HepG2 (cell line): ENCODE measurements around the gene NAP1L4. TPM values are rescaled to one million over a fixed set of nuclear protein-coding genes. Genes with fewer than 3 reads are reported as not detected.
A peak's percentile ranks its signal among the peaks of the same experiment; 100 is the strongest.

Source experiments
- ASH2L ChIP-seq: fragments of 300-600, 200-600 bp; sonication (generic); IDR thresholded peaks from 2 replicates; pipeline ENCODE4 v1.7.0; 2017; ENCODE audit warnings: low read depth, mild to moderate bottlenecking, moderate library complexity, mixed read lengths, low read length; ENCODE audit not compliant: insufficient read length
- BRD4 ChIP-seq: sonication (generic); formaldehyde crosslinking; IDR thresholded peaks from 2 replicates; pipeline ENCODE4 v1.4.0; 2020; ENCODE audit warnings: missing genetic modification reagents
- CENPX ChIP-seq: sonication (generic); formaldehyde crosslinking; IDR thresholded peaks from 2 replicates; pipeline ENCODE4 v1.9.0; 2021; ENCODE audit warnings: mild to moderate bottlenecking, missing genetic modification reagents, moderate library complexity
- GLI4 ChIP-seq: sonication (generic); formaldehyde crosslinking; IDR thresholded peaks from 2 replicates; pipeline ENCODE4 v1.5.1; 2020; ENCODE audit warnings: missing genetic modification reagents, mild to moderate bottlenecking, moderate library complexity, borderline replicate concordance
- HNF1B ChIP-seq: sonication (generic); formaldehyde crosslinking; IDR thresholded peaks from 2 replicates; pipeline ENCODE4 v1.5.1; 2020; ENCODE audit warnings: mild to moderate bottlenecking, moderate library complexity, missing genetic modification reagents
- JUNB ChIP-seq: sonication (generic); formaldehyde crosslinking; IDR thresholded peaks from 2 replicates; pipeline ENCODE4 v1.8.0; 2022; ENCODE audit warnings: missing genetic modification reagents, mild to moderate bottlenecking, borderline replicate concordance
- KDM5B ChIP-seq: sonication (generic); formaldehyde crosslinking; IDR thresholded peaks from 2 replicates; pipeline ENCODE4 v1.4.0; 2020; ENCODE audit warnings: missing genetic modification reagents, mild to moderate bottlenecking, borderline replicate concordance
- MATR3 ChIP-seq: sonication (generic); formaldehyde crosslinking; IDR thresholded peaks from 2 replicates; pipeline ENCODE4 v1.4.0; 2020; ENCODE audit warnings: missing genetic modification reagents
- PAX8 ChIP-seq: sonication (generic); formaldehyde crosslinking; IDR thresholded peaks from 2 replicates; pipeline ENCODE4 v1.8.0; 2022; ENCODE audit warnings: mild to moderate bottlenecking, missing genetic modification reagents, borderline replicate concordance
- SRSF1 ChIP-seq: fragments of 200-400 bp; formaldehyde crosslinking; optimal IDR thresholded peaks from 2 replicates; pipeline ENCODE3; 2017; ENCODE audit warnings: mild to moderate bottlenecking, low read depth, low read length, moderate library complexity
- THAP7 ChIP-seq: sonication (generic); formaldehyde crosslinking; IDR thresholded peaks from 2 replicates; pipeline ENCODE4 v1.8.1; 2023; ENCODE audit warnings: mild to moderate bottlenecking, missing genetic modification reagents
- ZBED4 ChIP-seq: sonication (generic); formaldehyde crosslinking; IDR thresholded peaks from 2 replicates; pipeline ENCODE4 v1.4.0; 2020; ENCODE audit warnings: missing genetic modification reagents, borderline replicate concordance
- ZNF468 ChIP-seq: sonication (generic); formaldehyde crosslinking; IDR thresholded peaks from 2 replicates; pipeline ENCODE4 v1.8.0; 2022; ENCODE audit warnings: mild to moderate bottlenecking, moderate library complexity, missing genetic modification reagents
- ZNF776 ChIP-seq: sonication (generic); formaldehyde crosslinking; IDR thresholded peaks from 2 replicates; pipeline ENCODE4 v1.4.0; 2020; ENCODE audit warnings: mild to moderate bottlenecking, missing genetic modification reagents
- polyA plus RNA-seq, 8 experiments: library from polyadenylated mRNA; depleted of rRNA in 3 of 8; stranded (reverse) in 7 of 8; unstranded in 1 of 8; fragments of >200 nt; fragmentation: Illumina TruSeq in 4 of 8; extraction: Trizol in 4 of 8; gene quantifications; 2 replicates each; pipeline versions ENCODE4 v1.2.1 to v1.2.3, GENCODE V29; 2011 to 2016; ENCODE audit warnings: low read depth in 4 of 8, missing spikeins in 1 of 8, mixed read lengths in 1 of 8; ENCODE audit not compliant: insufficient read depth in 1 of 8
- total RNA-seq, 5 experiments: library from RNA; depleted of rRNA; stranded (reverse); fragments of >200 nt; fragmentation: Illumina TruSeq; extraction: Trizol; gene quantifications; 2 replicates each; pipeline ENCODE4 v1.2.3, GENCODE V29; 2016; ENCODE audit warnings: low read depth in 1 of 5
- TF ChIP-seq, protein P1 (sequence below): sonication (generic); formaldehyde crosslinking; IDR thresholded peaks from 2 replicates; pipeline ENCODE4 v1.4.0; 2020; ENCODE audit warnings: missing genetic modification reagents; ENCODE audit errors: not compliant biosample characterization
- TF ChIP-seq, protein P2 (sequence below): sonication (generic); formaldehyde crosslinking; IDR thresholded peaks from 2 replicates; pipeline ENCODE4 v1.5.0; 2020; ENCODE audit warnings: missing genetic modification reagents, mild to moderate bottlenecking, borderline replicate concordance
- TF ChIP-seq, protein P3 (sequence below): sonication (generic); formaldehyde crosslinking; IDR thresholded peaks from 2 replicates; pipeline ENCODE4 v1.5.0; 2020; ENCODE audit warnings: missing genetic modification reagents, mild to moderate bottlenecking, borderline replicate concordance

Gene NAP1L4
- total and polyA plus RNA-seq, 2 of the 13 experiments (the other 11 are each of a cell fraction or from before 2014, with no cell fraction given): 64.0 to 186 TPM

GRCh38 chr11:2902784-2903671 lies 89.1 kb downstream of the NAP1L4 start (continued):
- TF ChIP-seq ZBED4 (CRISPR knock-in tag): no peak; the same call in 1 of the 2 replicates
- TF ChIP-seq ZNF776 (CRISPR knock-in tag): no peak; the same call in 1 of the 2 replicates
- no peak for TF ChIP-seq THAP7
- no peak for TF ChIP-seq ASH2L
- no peak; the same call in 1 of the 2 replicates for TF ChIP-seq KDM5B (CRISPR knock-in tag)
- TF ChIP-seq, protein P1, sequence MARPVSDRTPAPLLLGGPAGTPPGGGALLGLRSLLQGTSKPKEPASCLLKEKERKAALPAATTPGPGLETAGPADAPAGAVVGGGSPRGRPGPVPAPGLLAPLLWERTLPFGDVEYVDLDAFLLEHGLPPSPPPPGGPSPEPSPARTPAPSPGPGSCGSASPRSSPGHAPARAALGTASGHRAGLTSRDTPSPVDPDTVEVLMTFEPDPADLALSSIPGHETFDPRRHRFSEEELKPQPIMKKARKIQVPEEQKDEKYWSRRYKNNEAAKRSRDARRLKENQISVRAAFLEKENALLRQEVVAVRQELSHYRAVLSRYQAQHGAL: no peak
- no peak for TF ChIP-seq PAX8 (CRISPR knock-in tag)
- peak; percentile 56; the same call in 1 of the 2 replicates for TF ChIP-seq GLI4 (CRISPR knock-in tag)
- TF ChIP-seq JUNB: no peak
- TF ChIP-seq CENPX (CRISPR knock-in tag): no peak
- no peak for TF ChIP-seq SRSF1
- no peak for TF ChIP-seq HNF1B (CRISPR knock-in tag)
- TF ChIP-seq MATR3 (CRISPR knock-in tag): no peak
- no peak for TF ChIP-seq ZNF468 (CRISPR knock-in tag)
- TF ChIP-seq, protein P2, sequence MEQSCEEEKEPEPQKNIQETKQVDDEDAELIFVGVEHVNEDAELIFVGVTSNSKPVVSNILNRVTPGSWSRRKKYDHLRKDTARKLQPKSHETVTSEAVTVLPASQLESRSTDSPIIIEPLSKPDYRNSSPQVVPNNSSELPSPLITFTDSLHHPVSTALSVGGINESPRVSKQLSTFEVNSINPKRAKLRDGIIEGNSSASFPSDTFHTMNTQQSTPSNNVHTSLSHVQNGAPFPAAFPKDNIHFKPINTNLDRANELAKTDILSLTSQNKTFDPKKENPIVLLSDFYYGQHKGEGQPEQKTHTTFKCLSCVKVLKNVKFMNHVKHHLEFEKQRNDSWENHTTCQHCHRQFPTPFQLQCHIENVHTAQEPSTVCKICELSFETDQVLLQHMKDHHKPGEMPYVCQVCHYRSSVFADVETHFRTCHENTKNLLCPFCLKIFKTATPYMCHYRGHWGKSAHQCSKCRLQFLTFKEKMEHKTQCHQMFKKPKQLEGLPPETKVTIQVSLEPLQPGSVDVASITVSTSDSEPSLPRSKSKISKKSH (CRISPR knock-in tag): no peak; the same call in 1 of the 2 replicates
- no peak for TF ChIP-seq BRD4 (CRISPR knock-in tag)
- TF ChIP-seq, protein P3, sequence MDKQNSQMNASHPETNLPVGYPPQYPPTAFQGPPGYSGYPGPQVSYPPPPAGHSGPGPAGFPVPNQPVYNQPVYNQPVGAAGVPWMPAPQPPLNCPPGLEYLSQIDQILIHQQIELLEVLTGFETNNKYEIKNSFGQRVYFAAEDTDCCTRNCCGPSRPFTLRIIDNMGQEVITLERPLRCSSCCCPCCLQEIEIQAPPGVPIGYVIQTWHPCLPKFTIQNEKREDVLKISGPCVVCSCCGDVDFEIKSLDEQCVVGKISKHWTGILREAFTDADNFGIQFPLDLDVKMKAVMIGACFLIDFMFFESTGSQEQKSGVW (CRISPR knock-in tag): 0 out of 2 replicates have a peak, but pooled peaks have one; percentile 51
